H9 (cell line): ENCODE measurements around the gene RANBP17. TPM values are rescaled to one million over a fixed set of nuclear protein-coding genes. Genes with fewer than 3 reads are reported as not detected.
A peak's percentile ranks its signal among the peaks of the same experiment; 100 is the strongest.

Experiments used
- DNase-seq: peaks from one replicate; pipeline ENCODE4 v3.0.0-alpha.2; 2017
- H2AFZ ChIP-seq: one replicate; pipeline ENCODE4 v1.6.1; 2013; ENCODE audit warnings: mild to moderate bottlenecking, low read length, control low read depth, moderate library complexity
- H2AK5ac ChIP-seq: 2 replicates; pipeline ENCODE4 v1.6.1; 2013; ENCODE audit warnings: low read length, control low read depth, mixed read lengths; ENCODE audit not compliant: insufficient read length
- H2BK120ac ChIP-seq: one replicate; pipeline ENCODE4 v1.6.1; 2013; ENCODE audit warnings: low read depth, mild to moderate bottlenecking, low read length, control low read depth, inconsistent platforms; ENCODE audit not compliant: poor library complexity, severe bottlenecking
- H2BK12ac ChIP-seq: 2 replicates; pipeline ENCODE4 v1.6.1; 2013; ENCODE audit warnings: low read length, control low read depth, mixed read lengths, low read depth; ENCODE audit not compliant: insufficient read length
- H2BK15ac ChIP-seq: 2 replicates; pipeline ENCODE4 v1.6.1; 2013; ENCODE audit warnings: low read depth, low read length, control low read depth
- H2BK20ac ChIP-seq: one replicate; pipeline ENCODE4 v1.6.1; 2013; ENCODE audit warnings: low read depth, mild to moderate bottlenecking, low read length, control low read depth, inconsistent platforms; ENCODE audit not compliant: poor library complexity, severe bottlenecking
- H2BK5ac ChIP-seq: 2 replicates; pipeline ENCODE4 v1.6.1; 2013; ENCODE audit warnings: low read length, control low read depth, mixed read lengths; ENCODE audit not compliant: insufficient read length
- H3K14ac ChIP-seq: 2 replicates; pipeline ENCODE4 v1.6.1; 2013; ENCODE audit warnings: low read length, control low read depth; ENCODE audit not compliant: insufficient read depth
- H3K18ac ChIP-seq: 2 replicates; pipeline ENCODE4 v1.6.1; 2013; ENCODE audit warnings: low read depth, mild to moderate bottlenecking, mixed read lengths, low read length, control low read depth; ENCODE audit not compliant: insufficient read length
- H3K23ac ChIP-seq: 2 replicates; pipeline ENCODE4 v1.6.1; 2013; ENCODE audit warnings: low read length, control low read depth, mixed read lengths, low read depth; ENCODE audit not compliant: insufficient read length
- H3K23me2 ChIP-seq: 2 replicates; pipeline ENCODE4 v1.6.1; 2013; ENCODE audit warnings: low read depth, mild to moderate bottlenecking, mixed read lengths, low read length, control low read depth; ENCODE audit not compliant: insufficient read length, poor library complexity, severe bottlenecking
- H3K27ac ChIP-seq: 2 replicates; pipeline ENCODE4 v1.5.1; 2013; ENCODE audit warnings: low read length, control low read depth, mixed read lengths, low read depth; ENCODE audit not compliant: insufficient read length
- H3K27me3 ChIP-seq: 2 replicates; pipeline ENCODE4 v1.6.1; 2013; ENCODE audit warnings: low read length, control low read depth, inconsistent platforms; ENCODE audit not compliant: insufficient read depth
- H3K4ac ChIP-seq: 2 replicates; pipeline ENCODE4 v1.6.1; 2013; ENCODE audit warnings: low read depth, mild to moderate bottlenecking, control low read depth, inconsistent platforms, low read length, moderate library complexity
- H3K4me1 ChIP-seq: 2 replicates; pipeline ENCODE4 v1.6.1; 2013; ENCODE audit warnings: low read length, control low read depth, inconsistent platforms; ENCODE audit not compliant: insufficient read depth
- H3K4me2 ChIP-seq: 2 replicates; pipeline ENCODE4 v1.6.1; 2013; ENCODE audit warnings: low read length, control low read depth, mixed read lengths; ENCODE audit not compliant: insufficient read length, insufficient read depth
- H3K56ac ChIP-seq: 2 replicates; pipeline ENCODE4 v1.6.1; 2013; ENCODE audit warnings: low read depth, mild to moderate bottlenecking, mixed read lengths, low read length, control low read depth; ENCODE audit not compliant: insufficient read length
- H3K79me1 ChIP-seq: 2 replicates; pipeline ENCODE4 v1.6.1; 2013; ENCODE audit warnings: low read depth, mild to moderate bottlenecking, moderate library complexity, low read length, control low read depth, inconsistent platforms; ENCODE audit not compliant: insufficient read depth, poor library complexity, severe bottlenecking
- H3K79me2 ChIP-seq: 2 replicates; pipeline ENCODE4 v1.6.1; 2013; ENCODE audit warnings: low read length, control low read depth, inconsistent platforms; ENCODE audit not compliant: insufficient read depth
- H3K9ac ChIP-seq: 2 replicates; pipeline ENCODE4 v1.6.1; 2013; ENCODE audit warnings: low read length, control low read depth, mixed read lengths; ENCODE audit not compliant: insufficient read length; ENCODE audit errors: extremely low read depth
- H3K9me3 ChIP-seq: one replicate; pipeline ENCODE4 v1.6.1; 2013; ENCODE audit warnings: low read depth, low read length, inconsistent platforms; ENCODE audit not compliant: control insufficient read depth
- H3T11ph ChIP-seq: one replicate; pipeline ENCODE4 v1.6.1; 2013; ENCODE audit warnings: mild to moderate bottlenecking, low read length, control low read depth, inconsistent platforms
- H4K20me1 ChIP-seq: one replicate; pipeline ENCODE4 v1.6.1; 2013; ENCODE audit not compliant: control insufficient read depth, insufficient read length, insufficient read depth
- H4K5ac ChIP-seq: 2 replicates; pipeline ENCODE4 v1.6.1; 2013; ENCODE audit warnings: low read depth, mild to moderate bottlenecking, mixed read lengths, low read length, control low read depth; ENCODE audit not compliant: insufficient read length
- H4K8ac ChIP-seq: replicated peaks from 2 replicates; pipeline ENCODE4 v1.6.1; 2013; ENCODE audit warnings: low read length, control low read depth, mixed read lengths, low read depth; ENCODE audit not compliant: insufficient read length
- H4K91ac ChIP-seq: 2 replicates; pipeline ENCODE4 v1.6.1; 2013; ENCODE audit warnings: low read depth, mild to moderate bottlenecking, moderate library complexity, mixed read lengths, low read length, control low read depth; ENCODE audit not compliant: insufficient read length
- H3K27ac Mint-ChIP-seq, 3 experiments: 2 replicates in 2 of 3; 3 replicates in 1 of 3; pipeline ENCODE4 v1.8.0; 2020 to 2021; ENCODE audit warnings: mixed read lengths in 3 of 3, mild to moderate bottlenecking in 1 of 3, moderate library complexity in 1 of 3
- H3K27me3 Mint-ChIP-seq: 2 replicates; pipeline ENCODE4 v1.8.0; 2021; ENCODE audit warnings: low read depth, mild to moderate bottlenecking, moderate library complexity, mixed read lengths
- H3K36me3 Mint-ChIP-seq, 3 experiments: 2 replicates in 2 of 3; 3 replicates in 1 of 3; pipeline ENCODE4 v1.8.0; 2020 to 2021; ENCODE audit warnings: low read depth in 3 of 3, mixed read lengths in 3 of 3; ENCODE audit not compliant: insufficient read depth in 1 of 3
- H3K4me1 Mint-ChIP-seq, 2 experiments: 2 replicates each; pipeline ENCODE4 v1.8.0; 2020; ENCODE audit warnings: mixed read lengths in 2 of 2
- H3K4me3 Mint-ChIP-seq, 2 experiments: 2 replicates in 1 of 2; 3 replicates in 1 of 2; pipeline ENCODE4 v1.8.0; 2020 to 2021; ENCODE audit warnings: mild to moderate bottlenecking in 2 of 2, mixed read lengths in 2 of 2, moderate library complexity in 1 of 2
- H3K9me3 Mint-ChIP-seq, 2 experiments: 2 replicates in 1 of 2; 3 replicates in 1 of 2; pipeline ENCODE4 v1.8.0; 2020; ENCODE audit warnings: mild to moderate bottlenecking in 2 of 2, mixed read lengths in 2 of 2, moderate library complexity in 1 of 2
- total RNA-seq: library from RNA; stranded (reverse); gene quantifications from 2 replicates; pipeline ENCODE4 v1.2.1, GENCODE V29; 2021
- TF ChIP-seq, protein P1 (sequence below): fragments of 200-600 bp; sonication (generic); conservative IDR thresholded peaks from 3 replicates; pipeline ENCODE4 v1.8.0; 2021; ENCODE audit warnings: antibody characterized with exemption, mild to moderate bottlenecking

RANBP17 gene
- total RNA-seq, 1 experiment from 2014 or later = 16.5 TPM

DNA sequence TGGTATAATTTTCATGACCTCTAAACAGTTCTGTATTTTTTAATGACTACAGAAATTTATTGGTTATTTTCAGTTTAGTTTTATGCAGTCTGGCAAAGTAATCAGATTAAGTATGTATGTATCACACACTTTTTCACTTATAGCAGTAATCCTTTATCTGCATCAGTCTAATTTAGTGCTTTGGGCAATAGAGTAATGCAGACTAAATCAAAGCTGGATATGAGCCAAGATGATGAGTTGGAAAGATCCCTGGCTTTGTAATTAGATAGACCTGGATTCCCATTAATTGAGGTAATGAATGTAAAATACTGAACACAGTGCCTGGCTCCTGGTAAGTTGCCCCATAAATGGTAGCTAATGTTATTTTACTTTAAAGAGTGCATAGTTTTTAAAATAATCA is 231.8 kb downstream of the RANBP17 start:
- Histone ChIP-seq H4K5ac (no peak overlapping the region), H3K14ac (no peak overlapping the region), H2AFZ (no peak overlapping the region), H2AK5ac (no peak overlapping the region), H2BK120ac (no peak overlapping the region), H3K4me1 (peaks cover 4% of the 10 kb centered on the region; the same call in 1 of the 2 replicates), H3K79me2 (no peaks in the 10 kb centered on the region), H3K27ac (no peak overlapping the region), H3K4ac (no peak overlapping the region), H3K79me1 (no peaks in the 10 kb centered on the region), H3K23ac (no peak overlapping the region), H3K9me3 (no peaks in the 10 kb centered on the region), H3K27me3 (no peaks in the 10 kb centered on the region), H3K9ac (no peak overlapping the region), H3K56ac (no peak overlapping the region), H4K20me1 (no peaks in the 10 kb centered on the region), H2BK15ac (no peak overlapping the region), H2BK12ac (no peak overlapping the region), H3K23me2 (no peaks in the 10 kb centered on the region), H4K8ac (no peak overlapping the region), H3K4me2 (no peak overlapping the region), H2BK20ac (no peak overlapping the region), H3T11ph (no peak overlapping the region), H2BK5ac (no peak overlapping the region), H4K91ac (no peak overlapping the region), H3K18ac (no peak overlapping the region)
- no peak overlapping the region for H3K4me3 Mint-ChIP-seq
- TF ChIP-seq, protein P1, sequence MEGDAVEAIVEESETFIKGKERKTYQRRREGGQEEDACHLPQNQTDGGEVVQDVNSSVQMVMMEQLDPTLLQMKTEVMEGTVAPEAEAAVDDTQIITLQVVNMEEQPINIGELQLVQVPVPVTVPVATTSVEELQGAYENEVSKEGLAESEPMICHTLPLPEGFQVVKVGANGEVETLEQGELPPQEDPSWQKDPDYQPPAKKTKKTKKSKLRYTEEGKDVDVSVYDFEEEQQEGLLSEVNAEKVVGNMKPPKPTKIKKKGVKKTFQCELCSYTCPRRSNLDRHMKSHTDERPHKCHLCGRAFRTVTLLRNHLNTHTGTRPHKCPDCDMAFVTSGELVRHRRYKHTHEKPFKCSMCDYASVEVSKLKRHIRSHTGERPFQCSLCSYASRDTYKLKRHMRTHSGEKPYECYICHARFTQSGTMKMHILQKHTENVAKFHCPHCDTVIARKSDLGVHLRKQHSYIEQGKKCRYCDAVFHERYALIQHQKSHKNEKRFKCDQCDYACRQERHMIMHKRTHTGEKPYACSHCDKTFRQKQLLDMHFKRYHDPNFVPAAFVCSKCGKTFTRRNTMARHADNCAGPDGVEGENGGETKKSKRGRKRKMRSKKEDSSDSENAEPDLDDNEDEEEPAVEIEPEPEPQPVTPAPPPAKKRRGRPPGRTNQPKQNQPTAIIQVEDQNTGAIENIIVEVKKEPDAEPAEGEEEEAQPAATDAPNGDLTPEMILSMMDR = no peak
- peaks cover 14 to 16% of the 10 kb centered on the region in 2 experiments for H3K9me3 Mint-ChIP-seq
- H3K27me3 Mint-ChIP-seq = no peaks in the 10 kb centered on the region
- no peak for DNase-seq
- peak overlapping the region in 1 of 3 experiments; percentile 75; a peak in 2 of 7 replicates for H3K27ac Mint-ChIP-seq
- H3K36me3 Mint-ChIP-seq = peaks cover 18 to 26% (median 24%) of the 10 kb centered on the region in 3 experiments
- H3K4me1 Mint-ChIP-seq = peaks cover 18 to 21% of the 10 kb centered on the region in 2 experiments
